ENCODE data around the gene KRT33A.
"Not testable (repeated sequence)": the region's sequence is repeated elsewhere in the genome, so short reads cannot be mapped to it uniquely, and the experiment has no call there.

KRT33A gene

GRCh38 chr17:41350381-41350878, at the start of gene KRT33A:
Gene KRT33A (minus strand): TSS chr17:41350828. CDS start chr17:41350767, 61 bp downstream.
- not testable (repeated sequence) for H3K4me3 ChIP-seq (ENCODE audit: low read length); DNase-seq (ENCODE audit: low read depth)

- TF ChIP-seq CTCF (conservative IDR thresholded peaks at IDR 0.05; ENCODE audit: low read depth, low read length) = no peak
- no peak within 1 kb of the TSS for H3K4me3 ChIP-seq (ENCODE audit: low read length)
Measured at GRCh38 chr17:41396996-41397660, 46.5 kb upstream of the KRT33A start, which contains the start of gene KRT31. Gene KRT31 (minus strand): TSS chr17:41397608. CDS start chr17:41397539, 69 bp downstream.

GRCh38 chr17:41396340-41396739, 45.7 kb upstream of the KRT33A start:
- H3K4me3 ChIP-seq (ENCODE audit: low read length) = no peak overlapping the region
- DNase-seq (ENCODE audit: low read depth) = no peak
- TF ChIP-seq CTCF (conservative IDR thresholded peaks at IDR 0.05; ENCODE audit: low read depth, low read length) = no peak

More at GRCh38 chr17:41396996-41397660, 46.5 kb upstream of the KRT33A start, which contains the start of gene KRT31:
- DNase-seq (ENCODE audit: low read depth) = no peak

- no peak for TF ChIP-seq CTCF (conservative IDR thresholded peaks at IDR 0.05; ENCODE audit: low read depth, low read length)
- no peak for DNase-seq (ENCODE audit: low read depth)
- no peak overlapping the region for H3K4me3 ChIP-seq (ENCODE audit: low read length)
Measured at GRCh38 chr17:41395611-41396010, 45.0 kb upstream of the KRT33A start.

- not testable (repeated sequence) for H3K4me3 ChIP-seq (ENCODE audit: low read length); DNase-seq (ENCODE audit: low read depth)
Measured at GRCh38 chr17:41395044-41395443, 44.4 kb upstream of the KRT33A start.

- no peak for DNase-seq (ENCODE audit: low read depth)
- no peak overlapping the region for H3K4me3 ChIP-seq (ENCODE audit: low read length)
Measured at GRCh38 chr17:41394254-41394996, 43.8 kb upstream of the KRT33A start.

GRCh38 chr17:41393826-41394225, 43.2 kb upstream of the KRT33A start:
- TF ChIP-seq CTCF (conservative IDR thresholded peaks at IDR 0.05; ENCODE audit: low read depth, low read length) = no peak
- DNase-seq (ENCODE audit: low read depth) = no peak
- no peak overlapping the region for H3K4me3 ChIP-seq (ENCODE audit: low read length)

More at GRCh38 chr17:41394254-41394996, 43.8 kb upstream of the KRT33A start:
- TF ChIP-seq CTCF (conservative IDR thresholded peaks at IDR 0.05; ENCODE audit: low read depth, low read length) = no peak

GRCh38 chr17:41393294-41393693, 42.7 kb upstream of the KRT33A start:
- TF ChIP-seq CTCF (conservative IDR thresholded peaks at IDR 0.05; ENCODE audit: low read depth, low read length) = no peak
- no peak overlapping the region for H3K4me3 ChIP-seq (ENCODE audit: low read length)
- DNase-seq (ENCODE audit: low read depth) = no peak

Data from retinal pigment epithelial cell (primary cell).